Fibroblast of lung (primary cell): Measurements from ENCODE around the gene EYA3.

ENCODE experiments used
- EZH2 ChIP-seq: IDR thresholded peaks from 2 replicates; pipeline ENCODE4 v1.5.1; 2012; ENCODE audit warnings: low read length, control low read depth, mild to moderate bottlenecking; ENCODE audit errors: missing control alignments
- TF ChIP-seq, protein P1 (sequence below), 2 donors: IDR thresholded peaks in 1 of 2; conservative IDR thresholded peaks in 1 of 2; 1 replicate in 1 of 2; 2 replicates in 1 of 2; pipeline ENCODE4 v1.5.1; 2011 to 2012; ENCODE audit warnings: low read length in 2 of 2, control low read depth in 1 of 2, inconsistent platforms in 1 of 2, low read depth in 1 of 2, mild to moderate bottlenecking in 1 of 2

GRCh38 chr1:27963393-27963792 is 125.0 kb downstream of the EYA3 start:
- TF ChIP-seq, protein P1, sequence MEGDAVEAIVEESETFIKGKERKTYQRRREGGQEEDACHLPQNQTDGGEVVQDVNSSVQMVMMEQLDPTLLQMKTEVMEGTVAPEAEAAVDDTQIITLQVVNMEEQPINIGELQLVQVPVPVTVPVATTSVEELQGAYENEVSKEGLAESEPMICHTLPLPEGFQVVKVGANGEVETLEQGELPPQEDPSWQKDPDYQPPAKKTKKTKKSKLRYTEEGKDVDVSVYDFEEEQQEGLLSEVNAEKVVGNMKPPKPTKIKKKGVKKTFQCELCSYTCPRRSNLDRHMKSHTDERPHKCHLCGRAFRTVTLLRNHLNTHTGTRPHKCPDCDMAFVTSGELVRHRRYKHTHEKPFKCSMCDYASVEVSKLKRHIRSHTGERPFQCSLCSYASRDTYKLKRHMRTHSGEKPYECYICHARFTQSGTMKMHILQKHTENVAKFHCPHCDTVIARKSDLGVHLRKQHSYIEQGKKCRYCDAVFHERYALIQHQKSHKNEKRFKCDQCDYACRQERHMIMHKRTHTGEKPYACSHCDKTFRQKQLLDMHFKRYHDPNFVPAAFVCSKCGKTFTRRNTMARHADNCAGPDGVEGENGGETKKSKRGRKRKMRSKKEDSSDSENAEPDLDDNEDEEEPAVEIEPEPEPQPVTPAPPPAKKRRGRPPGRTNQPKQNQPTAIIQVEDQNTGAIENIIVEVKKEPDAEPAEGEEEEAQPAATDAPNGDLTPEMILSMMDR (conservative IDR thresholded peaks at IDR 0.05 in 1 of 2, IDR thresholded peaks at IDR 0.05 in 1 of 2; ENCODE audit: low read depth in 1 of 2, low read length in 2 of 2) = no peak
- no peak for TF ChIP-seq EZH2
